H1 (cell line): ENCODE measurements around the gene CEBPE. TPM values are rescaled to one million over a fixed set of nuclear protein-coding genes. Genes with fewer than 3 reads are reported as not detected.

Experiments
- CTCF ChIA-PET: fragments of 300-600 bp; sonication (Branson Sonifier 250); formaldehyde crosslinking; loops from one replicate; lab custom pipeline; 2021; ENCODE audit not compliant: partially characterized antibody; lab: Charles Lee
- POLR2A ChIA-PET: fragments of 300-600 bp; sonication (Branson Sonifier 250); formaldehyde crosslinking; loops from one replicate; lab custom pipeline; 2021; ENCODE audit warnings: inconsistent platforms; ENCODE audit not compliant: partially characterized antibody; lab: Charles Lee
- DNase-seq, 2 experiments: peaks; one replicate each; pipeline versions ENCODE4 v3.0.0 to v3.0.0-alpha.2; 2010 to 2022; ENCODE audit warnings: low spot score in 2 of 2, low read depth in 1 of 2, mixed read lengths in 1 of 2
- FAIRE-seq: peaks from 2 replicates; lab custom pipeline; 2011; peaks lifted over from hg19 to GRCh38; lab: Jason Lieb, UNC
- H2AFZ ChIP-seq: 2 replicates; pipeline ENCODE4 v1.8.1; 2012; ENCODE audit warnings: low read length, inconsistent platforms
- H2AK5ac ChIP-seq: 2 replicates; pipeline ENCODE4 v1.6.1; 2013; ENCODE audit warnings: low read depth, low read length
- H2BK120ac ChIP-seq: replicated peaks from 2 replicates; pipeline ENCODE3; 2013; ENCODE audit warnings: low read depth, low read length, inconsistent platforms
- H2BK12ac ChIP-seq: 2 replicates; pipeline ENCODE4 v1.6.1; 2013; ENCODE audit warnings: low read depth, low read length
- H2BK15ac ChIP-seq: 2 replicates; pipeline ENCODE4 v1.6.1; 2013; ENCODE audit warnings: low read length
- H2BK20ac ChIP-seq: 2 replicates; pipeline ENCODE4 v1.6.1; 2013; ENCODE audit warnings: low read length
- H2BK5ac ChIP-seq: 2 replicates; pipeline ENCODE4 v1.6.1; 2013; ENCODE audit warnings: low read depth, low read length
- H3K14ac ChIP-seq: 2 replicates; pipeline ENCODE4 v1.6.1; 2013; ENCODE audit warnings: inconsistent platforms; ENCODE audit not compliant: insufficient read length
- H3K18ac ChIP-seq: 2 replicates; pipeline ENCODE4 v1.6.1; 2013; ENCODE audit warnings: low read length; ENCODE audit errors: extremely low read depth
- H3K23ac ChIP-seq: 2 replicates; pipeline ENCODE4 v1.6.1; 2013; ENCODE audit warnings: inconsistent platforms; ENCODE audit not compliant: insufficient read length
- H3K23me2 ChIP-seq: 2 replicates; pipeline ENCODE4 v1.6.1; 2013; ENCODE audit warnings: low read depth, low read length
- H3K27ac ChIP-seq: 2 replicates; pipeline ENCODE4 v1.6.1; 2011; ENCODE audit warnings: low read depth, low read length, inconsistent platforms
- H3K27me3 ChIP-seq, 4 experiments: replicated peaks in 1 of 4; 1 replicate in 1 of 4; 2 replicates in 3 of 4; pipeline versions ENCODE4 v1.6.1 to v1.8.1; 2011 to 2013; ENCODE audit warnings: low read length in 3 of 4, mild to moderate bottlenecking in 3 of 4, inconsistent platforms in 2 of 4, mixed read lengths in 2 of 4, moderate library complexity in 1 of 4; ENCODE audit not compliant: control insufficient read depth in 3 of 4, insufficient read depth in 3 of 4; ENCODE audit errors: extremely low read depth in 1 of 4
- H3K36me3 ChIP-seq, 4 experiments: 2 replicates each; pipeline versions ENCODE4 v1.6.1 to v1.8.1; 2011 to 2013; ENCODE audit warnings: mild to moderate bottlenecking in 4 of 4, low read length in 3 of 4, moderate library complexity in 2 of 4, control low read depth in 1 of 4, inconsistent platforms in 1 of 4; ENCODE audit not compliant: insufficient read depth in 4 of 4, control insufficient read depth in 2 of 4
- H3K4ac ChIP-seq: replicated peaks from 2 replicates; pipeline ENCODE3; 2013; ENCODE audit warnings: low read length, low read depth, mixed read lengths, inconsistent platforms; ENCODE audit not compliant: insufficient read length
- H3K4me1 ChIP-seq, 4 experiments: replicated peaks in 1 of 4; 1 replicate in 1 of 4; 2 replicates in 3 of 4; pipeline versions ENCODE4 v1.6.1 to v1.8.1; 2011 to 2013; ENCODE audit warnings: low read length in 3 of 4, inconsistent platforms in 2 of 4, mixed read lengths in 1 of 4; ENCODE audit not compliant: insufficient read depth in 4 of 4, control insufficient read depth in 3 of 4
- H3K4me2 ChIP-seq, 2 experiments: 2 replicates each; pipeline versions ENCODE4 v1.6.1 to v1.8.1; 2011 to 2013; ENCODE audit warnings: low read depth in 2 of 2, low read length in 2 of 2, control low read depth in 1 of 2, inconsistent platforms in 1 of 2, mild to moderate bottlenecking in 1 of 2; ENCODE audit not compliant: insufficient read depth in 1 of 2
- H3K4me3 ChIP-seq, 4 experiments: fragments of 200-600, 300-600 bp in 1 of 4; sonication (generic), shearing (Covaris generic), sonication (Bioruptor Twin) in 1 of 4; 2 replicates each; pipeline versions ENCODE4 v1.5.1 to v1.8.1; 2011 to 2016; ENCODE audit warnings: low read length in 4 of 4, low read depth in 3 of 4, control low read depth in 2 of 4, inconsistent platforms in 2 of 4, mild to moderate bottlenecking in 2 of 4, mixed read lengths in 1 of 4, moderate library complexity in 1 of 4; ENCODE audit not compliant: insufficient read depth in 2 of 4; ENCODE audit errors: extremely low read depth in 1 of 4
- H3K56ac ChIP-seq: replicated peaks from 2 replicates; pipeline ENCODE3; 2013; ENCODE audit warnings: low read depth, mild to moderate bottlenecking, mixed read lengths, low read length, inconsistent platforms; ENCODE audit not compliant: insufficient read length
- H3K79me1 ChIP-seq: 2 replicates; pipeline ENCODE4 v1.6.1; 2013; ENCODE audit warnings: low read depth, low read length, control low read depth
- H3K79me2 ChIP-seq, 2 experiments: 2 replicates each; pipeline versions ENCODE4 v1.6.1 to v1.8.1; 2012 to 2013; ENCODE audit warnings: low read length in 2 of 2, mild to moderate bottlenecking in 2 of 2, inconsistent platforms in 1 of 2; ENCODE audit not compliant: insufficient read depth in 2 of 2, control insufficient read depth in 1 of 2
- H3K9ac ChIP-seq, 4 experiments: replicated peaks in 1 of 4; 1 replicate in 1 of 4; 2 replicates in 3 of 4; pipeline versions ENCODE4 v1.6.1 to v1.8.1; 2011 to 2013; ENCODE audit warnings: low read depth in 3 of 4, low read length in 3 of 4, control low read depth in 2 of 4, mild to moderate bottlenecking in 2 of 4, moderate library complexity in 2 of 4, inconsistent platforms in 1 of 4; ENCODE audit errors: extremely low read depth in 1 of 4
- H3K9me3 ChIP-seq, 2 experiments: 2 replicates each; pipeline versions ENCODE4 v1.6.1 to v1.8.1; 2012 to 2013; ENCODE audit warnings: mild to moderate bottlenecking in 2 of 2, moderate library complexity in 2 of 2, control low read depth in 1 of 2, inconsistent platforms in 1 of 2, low read depth in 1 of 2, low read length in 1 of 2, mixed read lengths in 1 of 2; ENCODE audit not compliant: insufficient read depth in 2 of 2
- H4K20me1 ChIP-seq, 2 experiments: replicated peaks in 1 of 2; 2 replicates each; pipeline versions ENCODE3 to v1.8.1; 2011 to 2013; ENCODE audit warnings: inconsistent platforms in 2 of 2, low read length in 2 of 2, mild to moderate bottlenecking in 1 of 2; ENCODE audit not compliant: insufficient read depth in 2 of 2, control insufficient read depth in 1 of 2
- H4K5ac ChIP-seq: 2 replicates; pipeline ENCODE4 v1.6.1; 2013; ENCODE audit warnings: low read length, low read depth, mixed read lengths, inconsistent platforms; ENCODE audit not compliant: insufficient read length
- H4K8ac ChIP-seq: 2 replicates; pipeline ENCODE4 v1.8.0; 2013; ENCODE audit warnings: mild to moderate bottlenecking, moderate library complexity, low read length, inconsistent platforms; ENCODE audit not compliant: insufficient read depth; ENCODE audit errors: extremely low read depth
- H4K91ac ChIP-seq: replicated peaks from 2 replicates; pipeline ENCODE3; 2013; ENCODE audit warnings: low read length, mixed read lengths, inconsistent platforms; ENCODE audit not compliant: insufficient read length
- CEBPB ChIP-seq: IDR thresholded peaks from 2 replicates; pipeline ENCODE4 v1.6.1; 2012; ENCODE audit warnings: low read depth, low read length
- CHD2 ChIP-seq: IDR thresholded peaks from 2 replicates; pipeline ENCODE4 v1.6.1; 2012; ENCODE audit warnings: low read length, improper control_type of control experiment
- FOSL1 ChIP-seq: IDR thresholded peaks from 2 replicates; pipeline ENCODE4 v1.6.1; 2011; ENCODE audit warnings: mild to moderate bottlenecking, low read depth, low read length, moderate library complexity; ENCODE audit not compliant: insufficient read depth
- GABPA ChIP-seq: IDR thresholded peaks from 2 replicates; pipeline ENCODE4 v1.6.1; 2011; ENCODE audit warnings: mild to moderate bottlenecking, low read length, moderate library complexity, borderline replicate concordance; ENCODE audit not compliant: insufficient read depth
- GTF2F1 ChIP-seq: IDR thresholded peaks from 2 replicates; pipeline ENCODE4 v1.6.1; 2012; ENCODE audit warnings: low read depth, low read length, improper control_type of control experiment, borderline replicate concordance
- PHF8 ChIP-seq: fragments of 200-600 bp; sonication (generic); conservative IDR thresholded peaks from 2 replicates; pipeline ENCODE4 v1.7.1; 2012; ENCODE audit warnings: low read depth, mild to moderate bottlenecking, inconsistent platforms, low read length, moderate library complexity
- SIN3A ChIP-seq, 2 experiments: IDR thresholded peaks in 1 of 2; conservative IDR thresholded peaks in 1 of 2; 2 replicates each; pipeline ENCODE4 v1.6.1; 2011 to 2012; ENCODE audit warnings: low read length in 2 of 2, improper control_type of control experiment in 1 of 2, low read depth in 1 of 2, mild to moderate bottlenecking in 1 of 2
- SP4 ChIP-seq: IDR thresholded peaks from 2 replicates; pipeline ENCODE4 v1.6.1; 2012; ENCODE audit warnings: low read length, inconsistent platforms
- WGBS, 2 experiments: shearing (Covaris generic) in 1 of 2; methylation state at CpG; one replicate each; pipeline versions ENCODE4 v1.1.6 to v1.1.7; 2013 to 2015; ENCODE audit warnings: low lambda C conversion rate in 2 of 2, mixed read lengths in 2 of 2, inconsistent platforms in 1 of 2, low coverage in 1 of 2, missing lambda C conversion rate in 1 of 2; ENCODE audit not compliant: insufficient replicate concordance in 2 of 2, insufficient coverage in 1 of 2, insufficient read length in 1 of 2; ENCODE audit errors: extremely low coverage in 1 of 2, missing lambda C conversion rate in 1 of 2; 5-methylcytosine and 5-hydroxymethylcytosine counted together
- polyA plus RNA-seq, 7 experiments: library from polyadenylated mRNA; depleted of rRNA in 3 of 7; stranded (reverse) in 5 of 7; unstranded in 2 of 7; fragments of >200 nt in 5 of 7; fragments of 200-250 nt in 2 of 7; gene quantifications; 1 replicate in 5 of 7; 2 replicates in 1 of 7; 4 replicates in 1 of 7; pipeline versions ENCODE4 v1.2.1 to v1.2.3, GENCODE V29; 2011 to 2013; ENCODE audit warnings: missing spikeins in 2 of 7, mixed read lengths in 2 of 7
- total RNA-seq: library from RNA; stranded (reverse); fragmentation: NEBNext Ultra II Directional; extraction: Animal tissue kit (Norgen Biotek cat#: 25700); gene quantifications from 2 replicates; pipeline ENCODE4 v1.2.1, GENCODE V29; 2021
- TF ChIP-seq, protein P1 (sequence below), 3 experiments: IDR thresholded peaks; 1 replicate in 2 of 3; 2 replicates in 1 of 3; pipeline versions ENCODE4 v1.5.1 to v1.6.1; 2011; ENCODE audit warnings: low read length in 3 of 3, mild to moderate bottlenecking in 3 of 3, inconsistent platforms in 2 of 3, low read depth in 1 of 3, moderate library complexity in 1 of 3; ENCODE audit not compliant: insufficient read depth in 1 of 3; ENCODE audit errors: control extremely low read depth in 1 of 3

Gene CEBPE
- total and polyA plus RNA-seq, 2 of the 8 experiments (the other 6 are each of a cell fraction or from before 2014, with no cell fraction given), result 0.05 TPM; not detected in 1

DNA sequence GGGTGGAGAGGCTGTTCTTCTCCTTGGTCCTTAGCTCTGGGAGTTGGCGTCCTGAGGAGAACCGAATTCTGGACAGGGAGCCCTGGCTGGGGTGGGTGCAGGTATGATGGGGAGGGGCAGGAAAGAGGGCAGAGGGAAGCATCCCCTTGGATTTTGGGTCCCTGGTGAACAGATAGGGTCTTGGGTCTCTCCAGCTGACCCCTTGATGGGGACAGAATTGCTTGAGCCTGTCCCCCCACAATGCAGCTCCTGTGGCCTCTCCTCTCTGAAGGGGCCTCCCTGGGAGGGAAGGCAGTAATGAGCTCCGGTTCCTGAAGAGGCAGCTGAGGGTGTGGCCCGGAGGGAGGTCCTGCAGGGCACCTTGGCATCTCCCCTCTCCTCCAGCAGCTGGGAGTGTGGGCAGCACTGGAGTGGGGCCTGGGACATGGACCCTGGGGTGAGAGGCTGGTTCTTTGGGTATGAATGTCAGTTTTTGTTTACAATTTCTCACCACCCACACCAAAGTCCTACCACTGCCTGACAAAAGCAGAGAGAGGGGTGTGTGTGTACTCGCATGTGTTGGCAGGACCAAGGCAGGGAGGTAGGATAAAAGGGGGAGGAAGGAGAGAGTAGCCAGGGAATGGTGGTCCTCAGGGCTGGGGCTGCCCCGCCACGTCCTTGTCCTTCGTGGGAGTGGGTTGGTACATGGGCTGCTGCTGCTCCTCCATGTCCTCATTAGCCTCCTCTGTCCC is 7.7 kb upstream of the CEBPE start:
- no peak overlapping the region for H3K9ac ChIP-seq
- FAIRE-seq (no peak), DNase-seq (no peak)
- H2BK12ac ChIP-seq, result no peak overlapping the region
- no peaks in the 10 kb centered on the region for H3K79me2 ChIP-seq
- no peaks in the 10 kb centered on the region for H3K27me3 ChIP-seq
- H2AFZ ChIP-seq, result no peak overlapping the region
- H3K9me3 ChIP-seq, result no peaks in the 10 kb centered on the region
- H3K14ac ChIP-seq, result no peak overlapping the region
- H3K23ac ChIP-seq, result no peak overlapping the region
- POLR2A ChIA-PET, result interaction anchor here (0.6 to 3.1 kb wide), 7 partner anchors 11 to 339 kb away, joined by 3 to 9 read pairs (median 4); partner anchors contain the start of genes ACIN1 and C14orf119
- H3K56ac ChIP-seq, result no peak overlapping the region
- no peak overlapping the region for H2BK120ac ChIP-seq
- no peak overlapping the region for H3K27ac ChIP-seq
- H4K20me1 ChIP-seq, result peaks cover 0 to 2% of the 10 kb centered on the region in 2 experiments
- H3K36me3 ChIP-seq, result peaks cover 15 to 50% (median 23%) of the 10 kb centered on the region in 4 experiments
- H3K23me2 ChIP-seq, result no peaks in the 10 kb centered on the region
- H3K4me3 ChIP-seq, result no peak overlapping the region
- CTCF ChIA-PET, result interaction anchor here (0.6 to 11.8 kb wide), 6 partner anchors 45 to 194 kb away, joined by 3 to 290 read pairs (median 4); partner anchors contain the start of gene SLC7A8
- H4K8ac ChIP-seq, result no peak overlapping the region; the same call in 1 of the 2 replicates
- H2AK5ac ChIP-seq, result no peak overlapping the region
- 83% methylated on average over 3 of the region's 8 CpGs; no CpG with 5 or more reads in 1 of the 2 experiments for WGBS, 2 experiments
- H2BK15ac ChIP-seq, result no peak overlapping the region
- H3K18ac ChIP-seq, result no peak overlapping the region
- H3K4me2 ChIP-seq, result no peak overlapping the region
- H4K5ac ChIP-seq, result no peak overlapping the region
- H2BK20ac ChIP-seq, result no peak overlapping the region
- H3K79me1 ChIP-seq, result no peaks in the 10 kb centered on the region
- no peak overlapping the region for H4K91ac ChIP-seq
- H3K4me1 ChIP-seq, result peaks cover 0 to 5% (median 1%) of the 10 kb centered on the region in 4 experiments; a peak in 4 of 7 replicates
- no peak overlapping the region for H3K4ac ChIP-seq
- no peak overlapping the region for H2BK5ac ChIP-seq
- TF ChIP-seq, protein P1, sequence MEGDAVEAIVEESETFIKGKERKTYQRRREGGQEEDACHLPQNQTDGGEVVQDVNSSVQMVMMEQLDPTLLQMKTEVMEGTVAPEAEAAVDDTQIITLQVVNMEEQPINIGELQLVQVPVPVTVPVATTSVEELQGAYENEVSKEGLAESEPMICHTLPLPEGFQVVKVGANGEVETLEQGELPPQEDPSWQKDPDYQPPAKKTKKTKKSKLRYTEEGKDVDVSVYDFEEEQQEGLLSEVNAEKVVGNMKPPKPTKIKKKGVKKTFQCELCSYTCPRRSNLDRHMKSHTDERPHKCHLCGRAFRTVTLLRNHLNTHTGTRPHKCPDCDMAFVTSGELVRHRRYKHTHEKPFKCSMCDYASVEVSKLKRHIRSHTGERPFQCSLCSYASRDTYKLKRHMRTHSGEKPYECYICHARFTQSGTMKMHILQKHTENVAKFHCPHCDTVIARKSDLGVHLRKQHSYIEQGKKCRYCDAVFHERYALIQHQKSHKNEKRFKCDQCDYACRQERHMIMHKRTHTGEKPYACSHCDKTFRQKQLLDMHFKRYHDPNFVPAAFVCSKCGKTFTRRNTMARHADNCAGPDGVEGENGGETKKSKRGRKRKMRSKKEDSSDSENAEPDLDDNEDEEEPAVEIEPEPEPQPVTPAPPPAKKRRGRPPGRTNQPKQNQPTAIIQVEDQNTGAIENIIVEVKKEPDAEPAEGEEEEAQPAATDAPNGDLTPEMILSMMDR (IDR thresholded peaks at IDR 0.05; ENCODE audit: control extremely low read depth in 1 of 3, insufficient read depth in 1 of 3, low read depth in 1 of 3, low read length in 3 of 3), result no peak
- TF ChIP-seq SIN3A (conservative IDR thresholded peaks at IDR 0.05 in 1 of 2, IDR thresholded peaks at IDR 0.05 in 1 of 2; ENCODE audit: low read depth in 1 of 2, low read length in 2 of 2), result no peak
- TF ChIP-seq PHF8, result no peak
- TF ChIP-seq FOSL1, result no peak
- no peak for TF ChIP-seq CHD2
- no peak for TF ChIP-seq GABPA
- no peak for TF ChIP-seq CEBPB
- no peak for TF ChIP-seq SP4
- no peak for TF ChIP-seq GTF2F1
